Large intestine (tissue), 3 donors: ENCODE data around the gene AGAP3. TPM values are rescaled to one million over a fixed set of nuclear protein-coding genes. Genes with fewer than 3 reads are reported as not detected.

Source experiments
- DNase-seq, 2 donors: peaks; one replicate each; pipeline versions ENCODE4 v3.0.0 to v3.0.0-alpha.2; 2013
- H3K27ac ChIP-seq: one replicate; pipeline ENCODE4 v1.5.1; 2013; ENCODE audit warnings: low read length
- H3K27me3 ChIP-seq: 2 replicates; pipeline ENCODE4 v1.6.1; 2013; ENCODE audit warnings: low read length; ENCODE audit not compliant: control insufficient read depth, insufficient read depth
- H3K36me3 ChIP-seq: 2 replicates; pipeline ENCODE4 v1.6.1; 2013; ENCODE audit warnings: low read length; ENCODE audit not compliant: control insufficient read depth, insufficient read depth
- H3K4me1 ChIP-seq: one replicate; pipeline ENCODE4 v1.6.1; 2013; ENCODE audit warnings: low read length; ENCODE audit not compliant: control insufficient read depth, insufficient read depth
- H3K4me3 ChIP-seq: one replicate; pipeline ENCODE4 v1.5.1; 2013; ENCODE audit warnings: low read length
- H3K9me3 ChIP-seq: one replicate; pipeline ENCODE4 v1.6.1; 2013; ENCODE audit warnings: mild to moderate bottlenecking, low read depth, low read length, moderate library complexity; ENCODE audit not compliant: control insufficient read depth
- WGBS: methylation state at CpG from one replicate; pipeline ENCODE4 v1.1.5; 2013; ENCODE audit warnings: low lambda C conversion rate; ENCODE audit not compliant: insufficient coverage; 5-methylcytosine and 5-hydroxymethylcytosine counted together
- polyA plus RNA-seq: library from polyadenylated mRNA; unstranded; fragments of 120-200 nt; gene quantifications from one replicate; pipeline ENCODE4 v1.2.1, GENCODE V29; 2013

AGAP3 gene
- polyA plus RNA-seq, 1 donor = 58.0 TPM

DNA sequence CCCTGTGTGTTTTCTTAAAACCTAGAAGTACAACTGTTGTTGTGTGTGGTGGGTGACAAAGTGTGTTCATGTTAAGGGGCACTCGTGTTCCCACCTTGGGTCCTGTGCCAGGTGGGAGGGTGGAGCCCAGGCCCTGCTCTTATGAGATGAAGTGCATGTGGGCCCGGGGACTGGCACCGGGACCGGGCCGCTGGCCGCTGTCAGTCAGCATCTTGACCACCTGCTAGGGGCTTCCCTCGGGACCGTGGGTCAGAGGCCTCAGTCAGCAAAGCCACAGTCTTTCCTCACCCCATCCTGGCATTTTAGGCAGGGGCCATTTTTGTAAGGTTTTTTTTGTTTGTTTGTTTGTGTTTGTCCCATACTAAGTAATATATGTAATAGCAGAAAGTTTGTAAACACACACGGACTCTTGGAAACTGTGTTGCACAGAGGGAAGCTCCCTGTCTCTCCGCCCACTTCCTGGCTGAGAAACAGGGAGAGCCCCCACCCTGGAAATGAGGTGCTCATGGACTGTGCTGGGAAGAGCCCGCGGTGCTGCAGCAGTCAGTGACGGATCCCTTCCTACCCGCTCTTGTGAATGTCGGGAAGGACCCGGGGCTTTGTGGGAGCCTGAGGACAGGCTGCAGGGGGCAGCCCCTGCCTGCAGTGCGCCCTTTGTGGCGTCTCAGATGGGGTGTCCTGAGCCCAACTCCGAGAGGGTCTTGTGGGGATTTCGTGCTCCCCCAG, 13.4 kb downstream of the AGAP3 start:
- Histone ChIP-seq H3K9me3 (no peaks in the 10 kb centered on the region), H3K4me1 (no peaks in the 10 kb centered on the region), H3K36me3 (peaks cover 10% of the 10 kb centered on the region), H3K4me3 (no peak overlapping the region), H3K27me3 (no peaks in the 10 kb centered on the region), H3K27ac (no peak overlapping the region)
- no peak for DNase-seq
- WGBS = no CpG with 5 or more reads among the region's 20 CpGs

DNA sequence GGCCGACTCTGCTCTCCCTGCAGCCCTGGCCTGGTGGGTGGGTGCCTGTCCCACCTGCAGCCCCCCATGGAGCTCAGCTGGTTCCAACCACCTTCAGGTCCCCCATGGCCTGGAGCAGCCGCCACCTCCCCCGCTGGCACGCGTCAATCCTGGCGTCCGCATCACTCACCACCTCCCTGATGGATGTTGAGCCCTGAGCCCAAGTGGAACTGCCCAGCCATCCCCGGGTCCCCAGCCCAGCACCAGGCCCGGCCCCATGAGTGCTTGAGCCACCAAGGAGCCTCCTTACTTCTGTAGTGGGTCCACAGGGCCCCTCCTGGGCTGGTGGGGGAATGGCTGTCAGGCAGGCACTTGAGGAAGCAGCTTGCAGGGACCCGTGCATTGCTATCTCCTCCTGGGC, 14.6 kb downstream of the AGAP3 start:
- Histone ChIP-seq H3K4me1 (no peaks in the 10 kb centered on the region), H3K9me3 (no peaks in the 10 kb centered on the region), H3K27ac (no peak overlapping the region), H3K36me3 (peaks cover 12% of the 10 kb centered on the region), H3K27me3 (no peaks in the 10 kb centered on the region), H3K4me3 (no peak overlapping the region)
- WGBS = no CpG with 5 or more reads among the region's 10 CpGs
- DNase-seq = no peak

DNA sequence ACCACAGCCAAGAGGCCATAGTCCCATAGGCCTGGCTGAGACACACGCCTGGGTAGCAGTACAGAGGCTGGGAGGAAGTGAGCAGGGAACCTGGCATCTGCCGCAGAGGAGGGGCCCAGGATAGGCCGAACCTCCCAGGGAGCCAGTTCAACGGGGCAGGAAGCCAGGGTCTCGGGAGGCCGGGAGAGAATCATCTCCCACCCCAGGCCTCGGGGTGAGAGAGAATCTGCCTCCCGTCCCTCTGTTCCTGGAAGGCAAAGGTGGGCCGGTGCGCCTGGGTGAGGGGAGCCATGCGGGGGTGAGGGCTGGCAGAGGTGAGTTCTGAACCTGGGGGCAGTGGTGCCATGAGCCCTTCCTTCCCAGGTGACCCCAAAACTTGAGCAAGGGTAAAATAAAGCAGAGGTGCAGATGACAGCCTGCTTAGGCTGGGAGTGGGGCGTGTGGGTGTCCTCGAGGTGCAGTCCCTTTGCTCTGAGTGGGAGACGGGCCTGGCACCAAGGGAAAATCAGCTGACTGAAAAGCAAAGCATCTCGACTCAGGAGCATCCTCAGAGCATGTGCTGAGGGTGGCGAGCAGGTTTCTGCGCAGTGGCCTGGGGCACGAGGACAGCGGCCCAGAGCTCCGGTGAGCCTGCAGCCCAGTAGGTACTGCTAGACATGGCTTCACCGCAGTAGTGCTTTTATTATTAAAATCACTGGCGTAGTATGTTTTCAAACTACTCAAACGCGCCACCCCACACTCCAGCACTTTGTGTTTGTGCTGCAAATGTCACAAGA, 15.5 kb downstream of the AGAP3 start:
- H3K36me3 ChIP-seq = peaks cover 14% of the 10 kb centered on the region
- no peaks in the 10 kb centered on the region for H3K4me1 ChIP-seq
- H3K4me3 ChIP-seq = no peak overlapping the region
- 100% methylated on average over 2 of the region's 24 CpGs for WGBS
- no peak for DNase-seq
- H3K27me3 ChIP-seq = no peaks in the 10 kb centered on the region
- no peaks in the 10 kb centered on the region for H3K9me3 ChIP-seq
- H3K27ac ChIP-seq = no peak overlapping the region

DNA sequence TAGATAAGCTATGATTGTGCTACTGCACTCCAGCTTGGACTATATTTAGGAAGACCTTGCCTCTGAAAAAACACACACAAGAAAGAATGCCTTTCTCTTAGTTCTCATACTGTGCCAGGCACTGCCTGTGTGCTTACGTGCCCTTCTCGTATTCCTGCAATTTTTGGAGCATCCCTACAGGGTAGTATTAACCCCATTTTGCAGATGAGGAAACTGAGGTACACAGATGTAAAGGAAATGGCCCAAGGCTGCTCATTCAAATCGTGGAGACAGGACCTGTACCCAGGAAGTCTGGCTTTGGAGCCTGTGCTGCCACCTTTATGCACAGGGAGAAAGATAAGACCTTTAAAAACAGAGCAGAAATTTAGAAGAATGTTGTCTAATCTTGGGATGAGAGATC, 16.7 kb downstream of the AGAP3 start:
- no peaks in the 10 kb centered on the region for H3K27me3 ChIP-seq
- no peaks in the 10 kb centered on the region for H3K4me1 ChIP-seq
- WGBS = 60% methylated on average over 1 of the region's 3 CpGs
- H3K4me3 ChIP-seq = no peak overlapping the region
- no peak overlapping the region for H3K27ac ChIP-seq
- H3K36me3 ChIP-seq = peaks cover 14% of the 10 kb centered on the region
- no peak for DNase-seq
- no peaks in the 10 kb centered on the region for H3K9me3 ChIP-seq

DNA sequence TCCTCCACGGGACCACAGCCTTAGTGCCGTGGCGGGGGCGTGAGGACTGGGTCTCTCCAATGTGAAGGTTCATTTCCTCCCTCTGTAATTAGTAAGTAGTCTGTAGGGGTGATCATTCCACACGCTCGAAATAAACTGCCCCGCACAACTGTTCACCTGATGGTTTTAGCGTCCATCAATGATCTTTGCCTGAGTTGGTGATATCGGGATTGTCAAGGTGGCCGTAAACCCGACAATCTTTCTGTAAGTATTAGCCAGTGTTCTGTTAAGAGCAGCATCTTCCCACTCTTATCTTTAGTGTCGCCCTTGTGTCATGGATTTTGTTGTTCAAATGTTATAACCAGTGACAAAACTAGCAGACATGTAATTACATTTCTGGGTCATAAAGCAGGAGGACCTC, 17.7 kb downstream of the AGAP3 start:
- no CpG with 5 or more reads among the region's 12 CpGs for WGBS
- no peaks in the 10 kb centered on the region for H3K27me3 ChIP-seq
- no peak overlapping the region for H3K4me3 ChIP-seq
- H3K36me3 ChIP-seq = peaks cover 14% of the 10 kb centered on the region
- no peaks in the 10 kb centered on the region for H3K9me3 ChIP-seq
- no peaks in the 10 kb centered on the region for H3K4me1 ChIP-seq
- DNase-seq = no peak
- H3K27ac ChIP-seq = no peak overlapping the region

DNA sequence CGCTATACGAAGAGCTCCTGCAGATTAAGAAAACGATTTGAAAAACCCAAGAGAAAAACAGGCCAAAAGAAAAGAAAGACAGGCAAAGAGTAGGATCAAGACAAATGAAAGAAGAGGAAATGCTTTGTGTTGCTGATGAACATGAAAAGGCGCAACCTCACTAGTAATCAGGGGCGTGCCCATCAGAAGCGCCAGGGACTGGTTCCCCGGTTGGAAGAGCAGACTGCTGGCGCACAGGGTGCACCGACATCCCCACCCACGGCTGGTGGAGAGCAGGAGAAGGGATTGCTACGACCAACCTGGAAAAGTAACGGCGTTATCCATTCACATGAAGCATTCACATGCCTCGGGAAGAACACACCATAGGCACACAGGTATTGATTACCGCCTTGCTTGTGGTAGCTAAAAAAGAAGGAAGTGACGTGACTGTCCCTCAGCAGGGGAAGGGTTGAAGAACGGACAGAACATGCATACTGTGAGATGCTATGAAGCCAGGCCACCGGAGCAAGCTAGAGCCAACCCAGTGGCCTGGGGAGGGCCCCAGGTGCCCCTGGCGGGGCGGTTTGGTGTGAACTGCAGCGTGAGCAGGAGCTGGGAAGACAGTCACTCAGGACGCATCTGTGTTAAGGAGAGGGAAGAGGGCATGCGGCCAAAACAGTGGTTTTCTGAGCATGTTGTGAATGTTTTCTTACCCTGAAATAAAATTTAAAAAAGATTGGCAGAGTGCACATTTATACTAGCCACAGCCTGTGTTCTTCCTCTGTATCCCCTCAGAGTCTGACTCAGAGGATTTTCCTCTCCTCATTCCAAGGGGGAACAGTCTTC, 18.3 kb downstream of the AGAP3 start:
- H3K4me1 ChIP-seq = no peaks in the 10 kb centered on the region
- no peak for DNase-seq
- peaks cover 14% of the 10 kb centered on the region for H3K36me3 ChIP-seq
- no peaks in the 10 kb centered on the region for H3K27me3 ChIP-seq
- no peak overlapping the region for H3K27ac ChIP-seq
- H3K9me3 ChIP-seq = no peaks in the 10 kb centered on the region
- H3K4me3 ChIP-seq = no peak overlapping the region
- 81% methylated on average over 5 of the region's 23 CpGs for WGBS

DNA sequence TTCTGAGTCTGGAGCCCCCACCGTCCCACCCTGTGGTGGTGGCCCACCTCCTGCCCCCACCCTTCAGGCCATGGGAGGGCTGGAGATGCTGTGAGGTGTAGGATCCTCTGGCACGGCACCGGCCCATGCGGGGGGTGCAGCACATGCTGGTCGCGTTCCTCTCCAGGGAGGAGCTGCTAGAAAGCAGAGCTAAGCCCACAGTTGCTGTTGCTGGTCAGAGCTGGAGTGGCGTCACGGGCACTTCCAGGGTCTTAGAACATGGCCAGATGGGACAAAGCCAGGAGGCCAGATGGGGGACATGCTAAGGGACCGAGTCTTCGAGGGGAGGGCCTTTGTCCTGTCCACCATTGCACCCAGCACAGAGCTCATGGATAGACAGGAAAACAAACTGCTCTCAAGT, 21.6 kb downstream of the AGAP3 start:
- no peak overlapping the region for H3K27ac ChIP-seq
- no peaks in the 10 kb centered on the region for H3K27me3 ChIP-seq
- H3K4me3 ChIP-seq = no peak overlapping the region
- peaks cover 12% of the 10 kb centered on the region for H3K36me3 ChIP-seq
- H3K9me3 ChIP-seq = no peaks in the 10 kb centered on the region
- no peak for DNase-seq
- WGBS = no CpG with 5 or more reads among the region's 10 CpGs
- H3K4me1 ChIP-seq = no peaks in the 10 kb centered on the region

DNA sequence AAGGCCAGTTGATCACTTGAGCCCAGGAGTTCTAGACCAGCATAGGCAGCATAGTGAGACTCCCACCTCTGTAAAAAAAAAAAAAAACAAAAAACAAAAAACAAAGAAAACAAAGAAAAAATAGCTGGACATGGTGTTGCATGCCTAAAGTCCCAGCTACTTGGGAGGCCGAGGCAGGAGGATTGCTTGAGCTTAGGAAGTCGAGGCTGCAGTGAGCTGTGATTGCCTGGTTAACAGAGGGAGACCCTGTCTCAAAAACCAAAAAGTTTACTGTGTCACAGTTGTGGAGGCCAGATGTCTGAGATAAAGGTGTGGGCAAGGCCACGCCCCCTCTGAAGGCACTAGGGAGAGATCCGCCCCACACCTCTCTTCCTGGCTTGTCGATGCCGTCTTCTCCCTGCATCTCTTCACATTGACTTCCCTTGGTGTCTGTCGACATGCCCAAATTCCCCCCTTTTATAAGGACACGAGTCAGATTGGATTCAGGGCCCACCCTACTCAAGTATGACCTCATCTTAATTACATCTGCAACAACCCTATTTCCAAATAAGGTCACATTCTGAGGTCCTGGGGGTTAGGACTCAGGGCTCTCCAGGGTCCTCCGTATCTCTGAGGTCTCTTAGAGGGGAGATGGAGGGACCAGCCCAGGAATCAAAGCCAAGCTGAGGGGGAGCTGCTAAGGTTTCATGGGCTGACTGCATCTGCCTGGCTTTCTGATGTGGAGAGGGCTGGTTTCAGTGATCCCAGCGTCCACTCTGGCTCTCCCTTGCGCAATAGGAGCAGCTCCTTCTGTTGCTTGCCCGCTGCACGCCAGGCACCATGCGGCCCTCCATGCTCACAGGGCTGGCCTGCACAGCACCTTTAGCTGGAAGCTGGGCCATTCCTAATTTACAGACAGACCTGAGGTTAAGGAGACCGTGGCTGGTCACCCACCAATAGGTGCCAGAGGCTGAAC, 23.1 kb downstream of the AGAP3 start:
- Histone ChIP-seq H3K27me3 (peaks cover 4% of the 10 kb centered on the region), H3K9me3 (no peaks in the 10 kb centered on the region), H3K27ac (no peak overlapping the region), H3K4me3 (no peak overlapping the region), H3K36me3 (peaks cover 11% of the 10 kb centered on the region), H3K4me1 (peaks cover 3% of the 10 kb centered on the region)
- no peak for DNase-seq
- WGBS = 72% methylated on average over 2 of the region's 15 CpGs

DNA sequence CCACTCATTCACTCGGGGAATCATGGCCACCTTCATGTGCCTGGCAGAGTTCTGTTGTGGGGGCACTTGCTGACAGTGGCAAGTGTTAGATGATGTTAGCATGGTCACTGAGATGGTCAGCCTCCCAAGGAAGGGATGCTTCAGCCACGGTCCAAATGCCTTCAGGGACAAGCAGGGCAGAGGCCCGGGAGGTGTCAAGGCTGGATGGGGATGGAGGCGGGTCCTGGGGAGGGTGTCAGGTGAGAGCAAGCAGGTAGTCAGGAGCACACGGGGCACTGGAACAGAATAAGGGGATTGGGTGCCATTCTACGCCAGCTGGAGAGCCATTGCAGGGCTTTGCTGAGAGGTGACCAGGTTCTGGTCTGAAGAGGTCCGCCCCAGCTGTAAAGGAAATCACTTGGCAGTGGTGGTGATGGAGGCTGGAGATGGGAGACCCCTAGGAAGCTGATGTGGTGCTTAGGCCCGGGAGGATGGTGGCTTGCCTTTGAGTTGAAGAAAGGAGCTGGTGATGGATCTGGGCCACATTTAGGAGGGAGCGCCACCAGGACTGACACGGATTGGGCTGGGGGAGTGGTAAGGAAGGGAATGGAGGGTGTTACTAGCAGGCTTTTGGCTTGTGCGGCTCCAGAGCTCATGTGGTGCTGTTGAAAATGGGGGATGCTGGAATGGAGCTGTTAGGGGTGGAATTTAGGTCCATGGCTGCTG, 24.1 kb downstream of the AGAP3 start:
- no peak for DNase-seq
- H3K4me1 ChIP-seq = peaks cover 3% of the 10 kb centered on the region
- no peak overlapping the region for H3K4me3 ChIP-seq
- H3K27me3 ChIP-seq = peaks cover 4% of the 10 kb centered on the region
- 83% methylated on average over 2 of the region's 11 CpGs for WGBS
- H3K27ac ChIP-seq = no peak overlapping the region
- peaks cover 4% of the 10 kb centered on the region for H3K36me3 ChIP-seq
- no peaks in the 10 kb centered on the region for H3K9me3 ChIP-seq
